Activated CD8-positive, alpha-beta memory T cell treated with anti-CD3 and anti-CD28 coated beads for 1 hour (primary cell): Measurements from ENCODE around the gene MS4A4A.
"Not testable (repeated sequence)": the region's sequence is repeated elsewhere in the genome, so short reads cannot be mapped to it uniquely, and the experiment has no call there.

Experiments used
- DNase-seq, 2 donors: peaks; one replicate each; pipeline ENCODE4 v3.0.0-alpha.2; 2020; ENCODE audit warnings: low read depth in 1 of 2; ENCODE audit errors: extremely low read depth in 1 of 2

The MS4A4A gene

DNA sequence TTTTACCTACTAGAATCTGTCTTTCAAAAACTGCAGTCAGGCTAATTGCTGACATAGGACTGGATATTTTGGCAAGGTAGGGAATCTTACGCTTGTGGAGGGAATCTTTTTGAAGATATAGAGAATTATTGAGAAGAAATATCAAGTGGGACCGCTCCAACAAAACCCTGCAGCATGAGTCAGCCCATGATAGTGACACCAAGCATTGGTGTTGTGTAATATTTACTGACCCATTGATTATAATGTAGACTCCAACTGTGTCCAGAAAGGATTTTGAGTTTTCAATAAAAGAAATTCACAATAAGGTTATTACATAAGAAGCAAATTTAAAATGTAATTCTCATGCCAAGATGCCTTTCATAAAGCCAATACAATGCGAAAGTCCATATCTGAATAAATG is 20.7 kb downstream of the MS4A4A start:
- DNase-seq, result no peak

DNA sequence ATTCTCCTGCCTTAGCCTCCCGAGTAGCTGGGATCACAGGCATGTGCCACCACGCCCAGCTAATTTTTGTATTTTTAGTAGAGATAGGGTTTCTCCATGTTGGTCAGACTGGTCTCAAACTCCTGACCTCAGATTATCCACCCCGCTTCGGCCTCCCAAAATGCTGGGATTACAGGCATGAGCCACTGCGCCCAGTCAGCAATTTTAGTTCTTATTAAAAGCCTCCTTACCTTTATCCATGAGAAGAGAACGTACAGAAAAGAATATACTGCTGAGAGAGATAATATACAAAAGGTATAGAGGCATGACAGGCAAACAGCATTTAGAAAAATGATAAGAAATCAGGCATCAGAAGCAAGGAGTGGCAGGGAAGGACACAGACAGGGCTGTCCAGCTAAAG is 21.4 kb downstream of the MS4A4A start:
- DNase-seq, result not testable (repeated sequence)

DNA sequence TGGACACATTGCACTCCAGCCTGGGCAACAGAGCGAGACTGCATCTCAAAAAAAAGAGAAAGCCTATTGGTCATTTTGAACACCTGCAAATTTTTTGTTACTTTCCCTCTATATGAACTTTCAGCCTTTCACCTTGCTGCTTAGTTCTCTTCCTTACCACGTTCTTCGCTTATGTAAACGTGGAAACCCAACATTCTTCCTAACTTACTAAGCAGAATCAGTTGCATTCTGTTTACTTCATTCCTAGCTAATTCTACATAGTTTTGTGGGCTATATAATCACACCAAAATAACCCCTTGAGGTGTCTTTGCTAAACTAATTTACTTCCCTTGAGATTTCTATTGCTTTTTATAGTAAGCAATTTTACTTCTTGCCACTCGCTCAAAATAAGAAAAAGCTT is 23.2 kb downstream of the MS4A4A start:
- no peak for DNase-seq

DNA sequence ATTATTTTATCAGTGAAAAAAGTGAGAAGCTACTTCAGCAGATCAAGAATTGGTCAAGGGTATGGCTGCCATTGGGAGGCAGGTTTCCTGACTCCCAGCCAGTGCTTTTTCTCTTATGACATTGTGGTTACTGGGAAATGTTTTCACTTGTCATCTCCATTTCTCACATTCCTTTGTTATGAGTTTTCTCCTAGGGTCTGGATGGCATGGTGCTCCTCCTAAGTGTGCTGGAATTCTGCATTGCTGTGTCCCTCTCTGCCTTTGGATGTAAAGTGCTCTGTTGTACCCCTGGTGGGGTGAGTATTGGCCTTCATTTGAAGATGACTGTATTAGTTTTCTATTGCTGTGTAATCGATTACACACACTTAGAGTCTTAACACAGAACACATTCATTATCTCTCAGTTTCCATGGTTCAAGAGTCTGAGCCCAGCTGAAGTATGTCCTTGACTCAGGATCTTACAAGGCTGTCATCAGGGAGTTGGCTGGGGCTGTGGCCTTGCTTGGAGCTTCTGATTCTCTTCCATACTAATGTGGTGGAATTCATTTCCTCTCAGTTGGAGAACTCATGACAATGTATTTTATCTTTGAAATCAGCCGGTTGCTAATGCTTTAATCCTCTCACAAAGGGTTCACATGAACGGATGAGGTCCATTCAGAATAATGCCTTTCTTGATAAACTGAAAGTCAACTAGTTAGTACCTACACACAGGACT is 25.6 kb downstream of the MS4A4A start:
- no peak for DNase-seq

DNA sequence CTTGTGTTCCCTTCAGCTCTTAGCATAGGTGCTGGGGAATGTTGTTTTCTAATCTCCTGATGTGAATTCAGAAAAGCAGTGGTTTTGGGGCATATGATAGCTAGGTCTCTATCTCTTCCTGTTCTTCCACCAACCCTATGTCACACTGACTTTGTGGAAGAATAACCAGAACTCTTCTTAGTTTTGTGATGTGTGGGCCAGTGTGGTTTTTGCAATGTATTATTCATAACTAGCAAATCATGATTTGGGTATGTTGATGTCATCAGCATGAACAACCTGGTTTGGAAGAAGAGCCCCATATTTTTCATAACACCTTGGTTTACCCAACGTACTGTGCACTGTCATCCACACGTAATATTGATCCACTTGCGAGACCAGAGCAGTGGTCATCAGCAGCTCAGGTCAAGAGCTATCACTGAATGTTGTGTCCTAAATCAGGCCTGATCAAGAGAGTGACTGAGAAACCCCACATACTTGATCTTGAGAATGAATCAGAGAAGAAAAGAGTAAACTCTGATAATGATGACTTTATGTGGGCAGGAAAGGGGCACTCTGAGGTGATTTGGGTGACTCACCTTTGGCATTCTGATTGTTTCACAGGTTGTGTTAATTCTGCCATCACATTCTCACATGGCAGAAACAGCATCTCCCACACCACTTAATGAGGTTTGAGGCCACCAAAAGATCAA is 27.2 kb downstream of the MS4A4A start:
- DNase-seq, result no peak

DNA sequence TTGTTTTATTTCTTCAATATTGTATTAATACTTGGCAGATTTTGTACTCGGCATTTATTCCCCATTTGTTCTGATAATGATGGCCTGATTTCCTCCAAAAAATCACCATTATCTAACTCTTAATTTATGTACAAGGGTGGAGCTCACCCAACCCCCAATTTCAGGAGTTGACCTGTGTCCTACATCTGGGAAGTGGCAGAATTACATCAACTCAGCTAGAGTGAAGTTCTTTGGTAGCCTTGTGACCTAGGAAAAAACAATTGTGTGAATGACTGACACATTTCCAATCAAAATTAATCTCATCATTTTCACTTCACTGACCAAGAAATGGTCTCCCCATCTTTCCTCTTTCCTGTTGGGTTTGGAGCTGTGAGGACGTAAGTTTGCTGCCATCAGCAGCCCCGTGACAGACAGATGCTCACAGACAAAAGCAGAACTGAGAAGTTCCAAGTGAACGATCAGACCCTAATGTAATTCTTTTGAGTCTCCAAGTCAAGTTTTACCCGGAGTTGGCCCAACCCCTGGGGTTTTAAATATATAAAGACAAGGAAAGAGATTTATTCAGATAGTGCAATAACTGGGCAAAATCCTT is 30.0 kb downstream of the MS4A4A start:
- DNase-seq, result no peak

DNA sequence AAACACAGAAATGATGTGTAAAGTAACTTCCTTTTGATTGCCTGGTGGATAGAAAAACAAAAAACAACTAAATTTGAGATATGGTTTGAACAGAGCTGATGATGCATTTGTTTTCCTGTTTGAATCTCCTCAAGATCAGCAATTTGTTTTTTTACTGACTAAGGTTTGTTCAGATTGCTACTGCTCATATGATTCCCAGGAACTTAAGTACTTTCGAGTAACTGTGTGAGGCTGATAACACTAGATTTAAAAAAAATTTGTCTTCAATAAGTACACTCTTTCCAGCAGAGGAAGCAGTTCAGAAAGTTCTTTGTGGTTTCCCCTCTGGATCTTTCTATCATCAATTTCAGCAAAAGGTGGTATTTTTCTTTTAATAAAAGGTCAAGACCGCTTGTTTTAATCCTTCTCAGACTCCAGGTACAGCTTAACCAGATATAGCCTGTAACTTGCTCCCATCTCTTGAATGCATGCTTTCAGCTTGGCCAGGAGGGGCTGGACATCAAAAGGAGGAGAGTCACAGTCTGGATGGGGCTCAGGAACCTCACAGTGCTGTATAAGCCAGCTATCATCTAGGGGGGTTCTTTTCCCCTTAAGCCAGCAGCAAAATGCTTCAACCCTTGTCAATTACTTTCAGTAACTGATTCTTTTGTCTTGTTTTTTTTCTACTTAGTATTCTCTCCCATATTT is 34.3 kb downstream of the MS4A4A start:
- no peak for DNase-seq

DNA sequence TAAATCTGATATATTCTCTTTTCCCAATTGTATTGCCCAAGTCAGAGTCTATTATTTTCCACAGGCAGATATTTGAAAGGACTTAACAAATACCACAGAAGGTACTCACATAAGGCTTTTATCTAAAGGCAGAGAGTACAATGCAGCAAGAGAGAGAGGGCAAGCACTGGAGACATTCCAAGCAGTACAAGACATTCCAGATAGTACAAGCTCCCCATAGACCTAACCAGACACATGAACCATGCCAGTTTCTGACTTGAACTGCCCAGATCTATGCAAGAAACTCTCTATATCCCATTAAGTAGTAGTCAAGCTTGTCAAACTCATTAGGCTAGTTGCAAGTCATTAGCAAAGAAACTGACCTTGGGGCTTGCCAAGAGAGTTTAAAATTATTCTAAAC is 35.4 kb downstream of the MS4A4A start:
- no peak for DNase-seq

DNA sequence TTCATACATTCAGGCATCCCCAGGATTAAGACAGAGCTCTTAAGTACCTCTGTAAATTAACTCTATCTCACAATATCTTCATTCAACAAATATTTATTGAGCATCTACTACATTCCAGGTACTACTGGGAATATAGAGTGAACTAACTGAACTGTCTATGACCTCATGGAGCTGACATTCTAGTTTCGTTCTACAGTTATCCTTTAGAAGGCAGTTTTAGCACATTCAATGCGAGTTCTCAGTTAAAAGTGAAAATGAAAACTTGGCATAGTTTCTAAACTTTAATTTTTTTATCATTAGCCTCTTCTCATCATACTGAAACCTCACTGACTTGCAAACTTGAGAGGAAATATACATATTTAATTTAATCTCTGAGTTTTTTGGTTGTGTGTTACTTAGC is 35.9 kb downstream of the MS4A4A start:
- no peak for DNase-seq

DNA sequence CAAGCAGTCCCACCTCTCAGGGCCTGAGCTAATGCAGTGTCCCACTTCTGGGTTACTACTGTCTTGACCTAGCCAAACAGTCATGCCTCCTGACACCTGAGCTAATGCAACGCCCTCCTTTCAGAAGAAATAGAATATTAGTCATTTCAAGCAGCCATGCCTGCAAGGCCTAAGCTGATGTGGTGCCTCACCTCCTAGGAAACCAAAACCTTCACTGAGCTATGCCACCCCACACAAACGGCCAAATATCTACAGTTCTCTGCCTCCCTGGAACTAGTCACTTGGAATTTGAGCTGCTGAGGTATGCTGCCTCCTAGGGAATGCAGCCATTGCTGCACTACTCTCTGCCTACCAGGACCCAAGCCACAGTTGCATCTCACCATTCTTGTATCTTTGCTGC is 38.3 kb downstream of the MS4A4A start:
- no peak for DNase-seq

DNA sequence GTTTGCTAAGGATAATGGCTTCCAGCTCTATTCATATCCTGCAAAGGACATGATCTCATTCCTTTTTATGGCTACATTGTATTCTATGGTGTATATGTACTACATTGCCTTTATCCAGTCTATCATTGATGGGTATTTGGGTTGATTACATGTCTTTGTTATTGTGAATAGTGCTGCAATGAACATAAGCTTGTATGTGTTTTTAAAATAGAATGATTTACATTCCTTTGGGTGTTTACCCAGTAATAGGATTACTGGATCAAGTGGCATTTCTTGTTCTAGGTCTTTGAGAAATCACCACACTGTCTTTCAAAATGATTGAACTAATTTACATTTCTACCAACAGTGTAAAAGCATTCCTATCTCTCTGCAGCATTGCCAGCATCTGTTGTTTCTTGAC is 40.6 kb downstream of the MS4A4A start:
- DNase-seq, result no peak

DNA sequence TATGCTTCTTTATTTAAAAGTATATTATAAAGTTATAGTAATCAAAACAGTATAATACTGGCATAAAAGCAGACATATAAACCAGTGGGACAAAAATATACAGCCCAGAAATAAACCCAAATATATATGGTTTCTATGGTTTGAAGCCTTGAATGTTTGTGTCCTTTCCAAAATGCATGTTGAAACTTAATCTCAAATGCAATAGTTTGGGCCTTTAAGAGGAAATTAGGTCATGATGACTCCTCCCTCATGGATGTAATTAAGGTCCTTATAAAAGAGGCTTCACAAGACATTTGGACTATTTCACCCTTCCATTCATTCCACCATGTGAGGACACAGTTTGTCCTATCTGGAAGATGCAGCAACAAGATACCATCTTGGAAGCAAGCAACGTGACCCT is 46.5 kb downstream of the MS4A4A start, which contains the start of gene MS4A6E:
TSS of gene MS4A6E (plus strand) at position 301 of the 400 bp plus-strand sequence. CDS start 7,641 bp downstream, outside the sequence.
- DNase-seq, result no peak

DNA sequence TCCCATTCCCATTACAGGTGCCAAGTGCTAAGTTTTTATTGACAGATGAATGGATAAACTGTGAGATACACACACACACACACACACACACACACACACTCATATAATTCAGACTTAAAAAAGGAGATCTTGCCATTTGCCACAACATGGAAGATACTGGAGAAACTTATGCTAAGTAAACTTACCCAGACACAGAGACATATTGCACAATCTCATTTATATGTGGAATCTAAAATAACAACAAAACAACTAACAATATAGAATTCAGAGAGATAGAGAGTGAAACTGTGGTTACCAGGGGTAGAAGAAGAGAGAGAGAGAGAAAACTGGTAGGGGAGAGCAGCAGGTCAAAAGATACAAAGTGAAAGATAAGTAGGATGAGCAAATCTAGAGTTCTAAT is 48.0 kb downstream of the MS4A4A start:
- no peak for DNase-seq

DNA sequence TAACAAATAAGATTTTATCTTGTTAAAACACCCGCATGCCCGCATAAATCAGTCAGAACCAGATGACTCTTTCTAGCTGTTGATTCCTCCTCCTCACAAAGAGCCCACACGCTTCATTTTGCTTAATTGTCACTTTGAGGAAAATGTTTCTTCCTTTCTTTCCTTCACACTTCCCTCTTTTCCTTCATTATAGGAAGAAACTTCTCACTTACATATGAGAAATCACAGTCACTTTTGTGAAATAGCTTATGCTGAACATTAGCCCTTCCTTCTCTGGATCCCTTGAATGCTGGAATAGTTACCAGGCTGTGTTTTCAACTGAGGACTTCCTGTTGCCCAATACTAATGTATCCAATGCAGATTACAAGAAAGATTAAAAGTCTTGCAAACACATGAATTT is 52.4 kb downstream of the MS4A4A start:
- no peak for DNase-seq

DNA sequence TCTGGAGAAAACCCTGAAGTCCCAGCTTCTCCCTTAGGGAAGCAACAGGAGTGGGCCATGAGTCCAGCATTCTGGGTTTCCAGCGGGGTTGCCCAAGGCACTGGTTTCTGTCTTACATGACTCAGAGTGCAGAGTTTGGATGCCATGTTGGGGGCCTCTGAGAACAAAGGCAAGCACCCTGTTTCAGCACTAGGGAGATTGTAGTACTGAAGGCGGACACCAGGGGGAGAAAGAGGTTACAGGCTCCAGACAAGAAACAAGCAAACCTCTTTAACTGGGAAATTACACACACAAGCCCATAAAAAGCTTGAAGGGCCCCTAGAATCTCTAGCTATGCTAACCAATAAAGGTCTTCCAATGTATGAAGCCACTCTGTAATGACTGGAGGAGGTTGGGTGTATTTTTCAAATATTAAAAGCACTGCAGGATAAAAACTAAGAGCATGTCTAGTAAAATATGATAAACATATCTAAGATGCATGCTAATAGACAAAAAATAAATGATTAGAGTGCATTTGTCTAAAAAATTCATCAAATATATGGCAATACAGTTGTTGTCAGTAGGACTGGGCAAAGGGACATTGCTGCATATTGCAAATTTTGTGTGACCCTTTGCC is 53.6 kb downstream of the MS4A4A start:
- peak; percentile 5 to 41 for DNase-seq

DNA sequence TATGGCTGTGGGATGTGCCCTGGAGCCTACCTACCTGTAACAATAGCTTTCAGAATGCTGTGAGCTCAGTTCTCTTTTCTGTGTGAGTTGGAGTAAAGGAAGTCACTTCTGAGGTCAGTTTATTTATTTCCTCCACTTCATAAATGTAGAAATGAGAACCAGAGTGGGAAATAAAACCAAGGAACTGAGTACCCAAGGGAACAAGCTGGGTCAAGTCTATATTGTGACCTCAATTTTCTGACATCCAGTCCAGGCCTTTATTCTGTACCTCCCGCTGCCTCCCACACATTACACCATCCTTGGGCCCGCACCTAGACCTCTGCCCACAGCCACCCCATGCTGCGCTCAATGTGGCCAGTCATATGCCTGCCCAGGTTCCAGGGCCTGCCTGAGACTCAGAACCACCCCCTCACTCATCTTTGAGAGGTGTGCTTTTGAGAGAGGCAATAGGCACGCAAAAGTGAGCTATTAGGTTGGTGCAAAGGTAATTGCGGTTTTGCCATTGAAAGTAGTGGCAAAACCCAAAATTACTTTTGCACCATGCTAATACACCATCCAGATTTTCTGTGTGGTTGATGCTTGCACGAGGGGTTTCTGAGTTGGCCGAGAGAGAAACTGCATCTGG is 56.4 kb downstream of the MS4A4A start:
- no peak for DNase-seq

DNA sequence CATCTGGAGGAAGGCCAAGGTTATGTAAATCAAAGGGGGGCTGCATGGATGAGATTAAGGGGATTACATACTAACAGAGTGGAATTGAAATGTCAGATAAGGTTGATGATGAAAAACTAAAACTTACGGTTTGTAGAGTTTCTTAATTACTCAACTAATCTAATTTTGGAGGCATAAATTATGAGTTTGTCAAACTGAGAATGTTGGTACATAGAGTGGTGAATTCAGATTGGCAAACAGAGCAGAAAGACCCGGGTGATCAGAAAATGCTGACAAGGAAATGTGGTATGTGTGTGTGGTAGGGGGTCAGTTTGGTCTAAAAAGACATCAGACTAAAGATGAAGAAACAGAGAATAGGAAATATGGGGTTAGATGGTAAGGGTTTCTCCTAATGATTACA is 57.6 kb downstream of the MS4A4A start:
- DNase-seq, result no peak

DNA sequence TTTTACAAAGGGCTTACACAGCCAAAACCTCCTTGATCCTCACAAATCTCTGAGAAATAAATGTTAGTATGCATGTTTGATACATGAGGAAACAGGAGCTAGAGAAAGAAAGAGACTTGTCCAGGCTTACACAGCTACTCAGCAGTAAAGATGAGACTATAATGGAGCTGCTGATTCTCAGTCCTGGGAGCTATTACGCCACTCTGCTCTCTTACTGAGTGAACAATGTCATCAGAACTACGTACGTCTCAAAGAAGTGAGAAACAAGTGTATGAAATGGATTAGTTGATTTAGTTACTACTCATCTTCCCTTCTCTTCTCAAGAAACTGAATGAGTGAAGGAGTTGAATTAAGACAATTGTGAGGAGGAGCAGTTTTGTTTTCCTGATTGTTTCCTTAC is 58.9 kb downstream of the MS4A4A start:
- no peak for DNase-seq

DNA sequence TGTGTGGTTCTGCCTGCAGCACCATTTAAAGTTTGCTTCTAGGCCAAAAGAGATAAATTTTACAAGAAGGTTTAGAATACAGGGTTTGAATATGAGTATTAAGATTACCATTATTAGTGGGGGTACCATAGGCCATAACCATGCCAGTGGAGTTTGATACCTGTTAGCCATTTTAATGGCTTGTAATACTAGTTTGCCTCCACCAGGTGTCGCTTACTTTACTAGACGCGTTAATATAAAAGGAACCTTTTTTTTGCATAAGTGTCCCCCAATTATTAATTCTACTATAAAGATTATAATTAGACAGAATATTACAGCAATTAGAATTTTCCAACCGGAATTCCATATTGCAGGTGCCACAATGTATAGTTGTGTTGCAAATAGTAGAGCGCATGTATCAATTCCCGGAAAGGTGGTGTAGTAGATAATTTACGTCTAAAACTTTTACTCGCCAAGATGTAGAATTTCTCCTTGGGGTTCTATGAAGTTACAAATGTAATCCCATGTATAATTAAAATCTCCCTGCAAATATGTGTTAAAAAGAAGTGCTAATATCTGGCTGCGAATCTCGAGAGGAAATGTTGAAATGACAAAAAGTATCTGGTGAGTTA is 62.7 kb downstream of the MS4A4A start:
- no peak for DNase-seq

DNA sequence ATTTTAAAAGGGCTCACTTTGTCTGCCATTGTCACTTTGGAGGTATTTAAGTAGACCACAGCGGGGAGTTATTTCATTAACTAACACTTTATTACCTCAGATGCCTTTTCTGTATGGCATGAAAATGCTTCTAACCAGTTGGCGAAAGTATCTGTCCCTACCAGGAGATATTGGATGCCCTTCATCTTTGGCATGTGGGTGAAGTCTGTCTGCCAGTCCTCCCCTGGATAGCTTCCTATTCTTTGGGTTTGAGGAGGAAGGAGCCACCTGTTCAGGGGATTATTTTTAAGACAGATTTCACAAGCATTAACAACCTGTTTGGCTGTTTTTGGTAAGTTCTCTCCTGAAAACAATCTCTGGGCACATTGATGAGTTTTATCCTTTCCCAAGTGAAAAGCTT is 63.7 kb downstream of the MS4A4A start:
- DNase-seq, result no peak
